CD8-positive, alpha-beta memory T cell (primary cell): Measurements from ENCODE around the gene LDLRAD4. TPM values are rescaled to one million over a fixed set of nuclear protein-coding genes. Genes with fewer than 3 reads are reported as not detected.

Source experiments
- CTCF ChIA-PET: fragments of 350-600 bp; sonication (Branson Sonifier 250); formaldehyde crosslinking; loops from one replicate; lab custom pipeline; 2021; ENCODE audit warnings: antibody characterized with exemption; lab: Charles Lee
- POLR2A ChIA-PET: fragments of 350-600 bp; sonication (Branson Sonifier 250); formaldehyde crosslinking; loops from one replicate; lab custom pipeline; 2021; ENCODE audit warnings: antibody characterized with exemption; lab: Charles Lee
- DNase-seq, 5 donors: peaks; one replicate each; pipeline versions ENCODE4 v3.0.0 to v3.0.0-alpha.2; 2020 to 2022; ENCODE audit warnings: mixed read lengths in 1 of 5
- H3K27ac ChIP-seq: one replicate; pipeline ENCODE4 v1.7.0; 2013; ENCODE audit warnings: low read depth, mild to moderate bottlenecking, low read length, moderate library complexity
- H3K27me3 ChIP-seq: 2 replicates; pipeline ENCODE4 v1.7.0; 2013; ENCODE audit warnings: low read length, mild to moderate bottlenecking; ENCODE audit not compliant: insufficient read depth, poor library complexity, severe bottlenecking
- H3K36me3 ChIP-seq: 2 replicates; pipeline ENCODE4 v1.7.0; 2013; ENCODE audit warnings: mild to moderate bottlenecking, low read length, moderate library complexity; ENCODE audit not compliant: insufficient read depth
- H3K4me1 ChIP-seq: 2 replicates; pipeline ENCODE4 v1.7.0; 2013; ENCODE audit warnings: mild to moderate bottlenecking, low read length, moderate library complexity; ENCODE audit not compliant: insufficient read depth
- H3K4me3 ChIP-seq: 2 replicates; pipeline ENCODE4 v1.7.0; 2013; ENCODE audit warnings: mild to moderate bottlenecking, low read length
- H3K9me3 ChIP-seq: 2 replicates; pipeline ENCODE4 v1.7.0; 2013; ENCODE audit warnings: mild to moderate bottlenecking, low read length
- H3K27ac Mint-ChIP-seq, 8 donors: one replicate each; pipeline ENCODE4 v1.8.0; 2020 to 2021; ENCODE audit warnings: mixed read lengths in 8 of 8, mild to moderate bottlenecking in 6 of 8, inconsistent platforms in 3 of 8, moderate library complexity in 3 of 8
- H3K27me3 Mint-ChIP-seq, 2 donors: one replicate each; pipeline ENCODE4 v1.8.0; 2020 to 2021; ENCODE audit warnings: mixed read lengths in 2 of 2, mild to moderate bottlenecking in 1 of 2, moderate library complexity in 1 of 2
- H3K36me3 Mint-ChIP-seq, 3 donors: one replicate each; pipeline ENCODE4 v1.8.0; 2020 to 2021; ENCODE audit warnings: mixed read lengths in 3 of 3, inconsistent platforms in 1 of 3, mild to moderate bottlenecking in 1 of 3
- H3K4me1 Mint-ChIP-seq, 3 donors: one replicate each; pipeline ENCODE4 v1.8.0; 2020 to 2021; ENCODE audit warnings: mixed read lengths in 3 of 3, inconsistent platforms in 1 of 3, mild to moderate bottlenecking in 1 of 3
- H3K4me3 Mint-ChIP-seq, 7 donors: one replicate each; pipeline ENCODE4 v1.8.0; 2020 to 2021; ENCODE audit warnings: mixed read lengths in 7 of 7, mild to moderate bottlenecking in 6 of 7, moderate library complexity in 4 of 7, inconsistent platforms in 2 of 7
- H3K9me3 Mint-ChIP-seq, 5 donors: one replicate each; pipeline ENCODE4 v1.8.0; 2020 to 2022; ENCODE audit warnings: mixed read lengths in 5 of 5, mild to moderate bottlenecking in 3 of 5, moderate library complexity in 2 of 5, inconsistent platforms in 1 of 5
- polyA plus RNA-seq: library from polyadenylated mRNA; unstranded; fragments of 300-500 nt; fragmentation: Illumina TruSeq; gene quantifications from one replicate; pipeline ENCODE4 v1.2.3, GENCODE V29; 2021
- total RNA-seq, 2 experiments: library from RNA; stranded (reverse); gene quantifications; one replicate each; pipeline ENCODE4 v1.2.3, GENCODE V29; 2021

The LDLRAD4 gene
- total and polyA plus RNA-seq, 3 experiments from 2014 or later, result 8.1 to 30.4 (median 27.3) TPM

- peak; percentile 12 to 70 (median 35) for DNase-seq
- Mint-ChIP-seq H3K4me3 (no peak overlapping the region), H3K27ac (no peak overlapping the region), H3K27me3 (peaks cover 23 to 77% of the 10 kb centered on the region in 2 donors), H3K9me3 (no peaks in the 10 kb centered on the region), H3K36me3 (no peaks in the 10 kb centered on the region), H3K4me1 (peaks cover 10 to 23% (median 20%) of the 10 kb centered on the region in 3 donors)
- H3K9me3 ChIP-seq, result no peaks in the 10 kb centered on the region
- H3K4me1 ChIP-seq, result peaks cover 22% of the 10 kb centered on the region
- ChIA-PET POLR2A (no interaction called here), CTCF (no interaction called here)
- H3K27ac ChIP-seq, result no peak overlapping the region
- H3K36me3 ChIP-seq, result no peaks in the 10 kb centered on the region
- H3K27me3 ChIP-seq, result peaks cover 5% of the 10 kb centered on the region
- no peak overlapping the region for H3K4me3 ChIP-seq
These were observed 1.0 kb upstream of the LDLRAD4 start for GRCh38 chr18:13217466-13217961.

- Mint-ChIP-seq H3K4me1 (peaks cover 10 to 23% (median 20%) of the 10 kb centered on the region in 3 donors), H3K27me3 (peaks cover 23 to 77% of the 10 kb centered on the region in 2 donors), H3K4me3 (peak overlapping the region in 5 of 7 donors; percentile 21 to 48 (median 41)), H3K27ac (no peak overlapping the region), H3K9me3 (no peaks in the 10 kb centered on the region), H3K36me3 (no peaks in the 10 kb centered on the region)
- Histone ChIP-seq H3K4me3 (peak overlapping the region; percentile 49), H3K27me3 (peaks cover 5% of the 10 kb centered on the region), H3K27ac (no peak overlapping the region), H3K4me1 (peaks cover 22% of the 10 kb centered on the region), H3K9me3 (no peaks in the 10 kb centered on the region), H3K36me3 (no peaks in the 10 kb centered on the region)
- no peak for DNase-seq
- ChIA-PET CTCF (no interaction called here), POLR2A (no interaction called here)
These were observed 591 bp upstream of the LDLRAD4 start for GRCh38 chr18:13217971-13218367.

GRCh38 chr18:13218997-13219396, 437 bp downstream of the LDLRAD4 start:
- Histone ChIP-seq H3K36me3 (no peaks in the 10 kb centered on the region), H3K4me1 (peaks cover 22% of the 10 kb centered on the region), H3K27ac (no peak overlapping the region), H3K9me3 (no peaks in the 10 kb centered on the region), H3K27me3 (peaks cover 5% of the 10 kb centered on the region), H3K4me3 (peak overlapping the region; percentile 49)
- ChIA-PET POLR2A (no interaction called here), CTCF (interaction anchor here (1.0 to 1.4 kb wide), 3 partner anchors 315 to 396 kb away, joined by 3 read pairs; no protein-coding TSS in a partner anchor)
- H3K4me1 Mint-ChIP-seq, result peaks cover 10 to 23% (median 20%) of the 10 kb centered on the region in 3 donors
- peaks cover 22 to 73% of the 10 kb centered on the region in 2 donors for H3K27me3 Mint-ChIP-seq
- no peak overlapping the region for H3K27ac Mint-ChIP-seq
- DNase-seq, result no peak
- peak overlapping the region; percentile 39 to 86 (median 64) for H3K4me3 Mint-ChIP-seq
- H3K9me3 Mint-ChIP-seq, result no peaks in the 10 kb centered on the region
- no peaks in the 10 kb centered on the region for H3K36me3 Mint-ChIP-seq

- Histone ChIP-seq H3K4me3 (no peak overlapping the region), H3K27ac (no peak overlapping the region), H3K4me1 (peaks cover 22% of the 10 kb centered on the region), H3K36me3 (no peaks in the 10 kb centered on the region), H3K27me3 (peaks cover 5% of the 10 kb centered on the region), H3K9me3 (no peaks in the 10 kb centered on the region)
- Mint-ChIP-seq H3K4me3 (peak overlapping the region in 6 of 7 donors; percentile 39 to 73 (median 62)), H3K27ac (no peak overlapping the region), H3K36me3 (no peaks in the 10 kb centered on the region), H3K27me3 (peaks cover 18 to 66% of the 10 kb centered on the region in 2 donors), H3K4me1 (peaks cover 10 to 23% (median 20%) of the 10 kb centered on the region in 3 donors), H3K9me3 (no peaks in the 10 kb centered on the region)
- ChIA-PET CTCF (interaction anchor here (0.6 to 1.4 kb wide), 3 partner anchors 314 to 339 kb away, joined by 3 read pairs; no protein-coding TSS in a partner anchor), POLR2A (no interaction called here)
- no peak for DNase-seq
These were observed 1.1 kb downstream of the LDLRAD4 start for GRCh38 chr18:13219593-13220159.

- peaks cover 18 to 62% of the 10 kb centered on the region in 2 donors for H3K27me3 Mint-ChIP-seq
- H3K36me3 Mint-ChIP-seq, result no peaks in the 10 kb centered on the region
- peak overlapping the region in 2 of 7 donors; percentile 24 to 28 for H3K4me3 Mint-ChIP-seq
- ChIA-PET POLR2A (no interaction called here), CTCF (interaction anchor here (0.6 to 1.2 kb wide), 2 partner anchors 316 to 339 kb away, joined by 3 read pairs; no protein-coding TSS in a partner anchor)
- no peak overlapping the region for H3K27ac ChIP-seq
- peak in 1 of 5 donors; percentile 26 for DNase-seq
- peaks cover 10 to 23% (median 20%) of the 10 kb centered on the region in 3 donors for H3K4me1 Mint-ChIP-seq
- peaks cover 5% of the 10 kb centered on the region for H3K27me3 ChIP-seq
- H3K4me3 ChIP-seq, result no peak overlapping the region
- peaks cover 22% of the 10 kb centered on the region for H3K4me1 ChIP-seq
- no peaks in the 10 kb centered on the region for H3K9me3 Mint-ChIP-seq
- H3K36me3 ChIP-seq, result no peaks in the 10 kb centered on the region
- H3K27ac Mint-ChIP-seq, result peak overlapping the region in 1 of 8 donors; percentile 52
- no peaks in the 10 kb centered on the region for H3K9me3 ChIP-seq
These were observed 1.9 kb downstream of the LDLRAD4 start for GRCh38 chr18:13220361-13220991.

GRCh38 chr18:13221869-13222855, 3.6 kb downstream of the LDLRAD4 start:
- H3K27ac ChIP-seq, result no peak overlapping the region
- no peaks in the 10 kb centered on the region for H3K9me3 ChIP-seq
- Mint-ChIP-seq H3K27me3 (peaks cover 12 to 48% of the 10 kb centered on the region in 2 donors), H3K27ac (peak overlapping the region in 1 of 8 donors; percentile 45), H3K9me3 (no peaks in the 10 kb centered on the region), H3K4me1 (peaks cover 2 to 12% (median 10%) of the 10 kb centered on the region in 3 donors), H3K36me3 (no peaks in the 10 kb centered on the region), H3K4me3 (no peak overlapping the region)
- no peaks in the 10 kb centered on the region for H3K36me3 ChIP-seq
- no peaks in the 10 kb centered on the region for H3K27me3 ChIP-seq
- peaks cover 13% of the 10 kb centered on the region for H3K4me1 ChIP-seq
- CTCF ChIA-PET, result no interaction called here
- POLR2A ChIA-PET, result no interaction called here
- no peak overlapping the region for H3K4me3 ChIP-seq
- DNase-seq, result no peak

GRCh38 chr18:13222856-13223281, 4.3 kb downstream of the LDLRAD4 start:
- Mint-ChIP-seq H3K36me3 (no peaks in the 10 kb centered on the region), H3K9me3 (no peaks in the 10 kb centered on the region), H3K4me3 (no peak overlapping the region), H3K27ac (no peak overlapping the region), H3K27me3 (peaks cover 12 to 48% of the 10 kb centered on the region in 2 donors), H3K4me1 (peaks cover 2 to 12% (median 10%) of the 10 kb centered on the region in 3 donors)
- DNase-seq, result no peak
- Histone ChIP-seq H3K4me1 (peaks cover 13% of the 10 kb centered on the region), H3K36me3 (no peaks in the 10 kb centered on the region), H3K27me3 (no peaks in the 10 kb centered on the region), H3K9me3 (no peaks in the 10 kb centered on the region), H3K27ac (no peak overlapping the region), H3K4me3 (no peak overlapping the region)
- POLR2A ChIA-PET, result no interaction called here
- CTCF ChIA-PET, result no interaction called here
